Upper lobe of right lung (tissue), 1 donor: ENCODE data around the gene SPTLC3. TPM values are rescaled to one million over a fixed set of nuclear protein-coding genes. Genes with fewer than 3 reads are reported as not detected.

Source experiments
- ATAC-seq: fragments of 200-7000 bp; cut with Tn5 transposase; one replicate; pipeline ENCODE4 v1.9.1; 2020; ENCODE audit warnings: mild to moderate bottlenecking, moderate library complexity
- DNase-seq: peaks from one replicate; pipeline ENCODE4 v3.0.0-alpha.2; 2020
- H3K27ac ChIP-seq: fragments of 200-600 bp; one replicate; pipeline ENCODE4 v1.8.0; 2022
- H3K27me3 ChIP-seq: fragments of 200-600 bp; one replicate; pipeline ENCODE4 v1.8.0; 2022; ENCODE audit warnings: mild to moderate bottlenecking
- H3K36me3 ChIP-seq: fragments of 200-600 bp; one replicate; pipeline ENCODE4 v1.8.0; 2022
- H3K4me1 ChIP-seq: fragments of 200-600 bp; one replicate; pipeline ENCODE4 v1.8.0; 2022
- H3K4me3 ChIP-seq: fragments of 200-600 bp; one replicate; pipeline ENCODE4 v1.8.0; 2022; ENCODE audit warnings: mild to moderate bottlenecking
- H3K9me3 ChIP-seq: fragments of 200-600 bp; one replicate; pipeline ENCODE4 v1.8.0; 2022
- intact Hi-C: fragments of 100-400 bp; cut with DNase I; formaldehyde crosslinking; loops from one replicate; pipeline ENCODE4 v1.11.0; 2022
- total RNA-seq: library from RNA; stranded (reverse); fragmentation: NEBNext Ultra II Directional; extraction: Animal tissue kit (Norgen Biotek cat#: 25700); gene quantifications from one replicate; pipeline ENCODE4 v1.2.1, GENCODE V29; 2021
- TF ChIP-seq, protein P1 (sequence below): fragments of 200-600 bp; IDR thresholded peaks from one replicate; pipeline ENCODE4 v1.8.0; 2022; ENCODE audit warnings: antibody characterized with exemption
- donor health status: DM: no; HTN: yes; CAD: no; lungs with severe emphysema.

SPTLC3 gene
- total RNA-seq, 1 donor from 2014 or later, result 35.3 TPM

DNA sequence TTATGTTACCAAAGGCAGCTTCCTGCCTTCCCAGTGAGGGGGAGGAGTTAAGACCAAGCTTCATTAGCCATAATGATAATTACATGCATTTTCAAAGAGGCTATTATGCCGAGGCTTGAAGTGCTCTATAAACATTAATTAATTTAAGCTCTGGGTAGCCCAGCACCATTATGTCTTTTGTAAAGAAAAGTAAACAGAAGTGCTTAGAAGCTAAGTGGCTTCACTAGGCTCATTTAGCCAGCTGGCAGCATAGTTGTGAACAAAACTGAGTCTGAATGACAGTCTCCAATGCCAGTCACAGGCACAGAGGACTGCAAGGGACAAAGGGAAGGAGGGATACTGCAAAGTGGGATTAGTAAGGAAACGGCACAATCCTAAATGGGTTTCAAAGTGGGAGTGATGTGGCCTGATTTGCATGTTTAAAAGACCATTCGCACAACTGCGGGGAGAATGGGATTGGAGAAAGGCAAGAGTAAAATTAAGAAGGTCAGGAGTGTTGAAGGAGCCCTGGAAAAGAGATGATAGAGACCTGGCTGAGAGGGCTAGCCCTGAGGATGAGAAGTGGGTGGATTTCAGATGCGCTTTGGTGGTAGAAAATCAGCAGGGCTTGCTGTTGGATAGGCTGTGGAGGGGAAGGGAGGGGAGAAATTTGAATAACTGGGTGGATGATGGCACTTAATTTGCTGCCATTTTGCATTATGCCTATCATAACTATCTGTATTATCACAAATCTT is 192.2 kb downstream of the SPTLC3 start:
- no peaks in the 10 kb centered on the region for H3K9me3 ChIP-seq
- no peak overlapping the region for H3K27ac ChIP-seq
- intact Hi-C loops, result loop anchor here (10.0 kb wide), 1 partner anchor 46 kb away; no protein-coding TSS in a partner anchor
- no peaks in the 10 kb centered on the region for H3K36me3 ChIP-seq
- no peak overlapping the region for H3K4me3 ChIP-seq
- no peak for DNase-seq
- no peaks in the 10 kb centered on the region for H3K27me3 ChIP-seq
- TF ChIP-seq, protein P1, sequence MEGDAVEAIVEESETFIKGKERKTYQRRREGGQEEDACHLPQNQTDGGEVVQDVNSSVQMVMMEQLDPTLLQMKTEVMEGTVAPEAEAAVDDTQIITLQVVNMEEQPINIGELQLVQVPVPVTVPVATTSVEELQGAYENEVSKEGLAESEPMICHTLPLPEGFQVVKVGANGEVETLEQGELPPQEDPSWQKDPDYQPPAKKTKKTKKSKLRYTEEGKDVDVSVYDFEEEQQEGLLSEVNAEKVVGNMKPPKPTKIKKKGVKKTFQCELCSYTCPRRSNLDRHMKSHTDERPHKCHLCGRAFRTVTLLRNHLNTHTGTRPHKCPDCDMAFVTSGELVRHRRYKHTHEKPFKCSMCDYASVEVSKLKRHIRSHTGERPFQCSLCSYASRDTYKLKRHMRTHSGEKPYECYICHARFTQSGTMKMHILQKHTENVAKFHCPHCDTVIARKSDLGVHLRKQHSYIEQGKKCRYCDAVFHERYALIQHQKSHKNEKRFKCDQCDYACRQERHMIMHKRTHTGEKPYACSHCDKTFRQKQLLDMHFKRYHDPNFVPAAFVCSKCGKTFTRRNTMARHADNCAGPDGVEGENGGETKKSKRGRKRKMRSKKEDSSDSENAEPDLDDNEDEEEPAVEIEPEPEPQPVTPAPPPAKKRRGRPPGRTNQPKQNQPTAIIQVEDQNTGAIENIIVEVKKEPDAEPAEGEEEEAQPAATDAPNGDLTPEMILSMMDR, result no peak
- no peak for ATAC-seq
- H3K4me1 ChIP-seq, result no peaks in the 10 kb centered on the region

DNA sequence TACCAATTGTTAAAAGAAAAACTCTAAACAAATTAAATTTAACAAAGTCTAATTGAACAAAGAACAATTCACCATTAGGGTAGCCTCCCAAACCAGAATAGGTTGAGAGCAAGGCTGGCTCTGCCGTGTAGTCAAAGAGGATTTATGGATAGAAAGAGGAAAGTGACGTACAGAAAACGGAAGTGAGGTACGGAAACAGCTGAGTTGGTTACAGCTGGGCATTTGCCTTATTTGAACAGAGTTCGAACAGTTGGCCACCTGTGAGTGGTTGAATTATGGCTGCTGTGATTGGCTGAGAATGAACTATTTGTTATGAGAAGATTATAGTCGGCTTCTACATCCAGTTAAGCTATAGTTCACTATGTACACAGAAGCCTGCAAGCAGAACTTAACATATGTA is 193.8 kb downstream of the SPTLC3 start:
- H3K27ac ChIP-seq, result no peak overlapping the region
- H3K4me1 ChIP-seq, result no peaks in the 10 kb centered on the region
- intact Hi-C loops, result loop anchor here (10.0 kb wide), 1 partner anchor 48 kb away; no protein-coding TSS in a partner anchor
- DNase-seq (no peak), ATAC-seq (no peak)
- TF ChIP-seq, protein P1, result no peak
- H3K27me3 ChIP-seq, result no peaks in the 10 kb centered on the region
- no peak overlapping the region for H3K4me3 ChIP-seq
- H3K9me3 ChIP-seq, result no peaks in the 10 kb centered on the region
- H3K36me3 ChIP-seq, result no peaks in the 10 kb centered on the region

DNA sequence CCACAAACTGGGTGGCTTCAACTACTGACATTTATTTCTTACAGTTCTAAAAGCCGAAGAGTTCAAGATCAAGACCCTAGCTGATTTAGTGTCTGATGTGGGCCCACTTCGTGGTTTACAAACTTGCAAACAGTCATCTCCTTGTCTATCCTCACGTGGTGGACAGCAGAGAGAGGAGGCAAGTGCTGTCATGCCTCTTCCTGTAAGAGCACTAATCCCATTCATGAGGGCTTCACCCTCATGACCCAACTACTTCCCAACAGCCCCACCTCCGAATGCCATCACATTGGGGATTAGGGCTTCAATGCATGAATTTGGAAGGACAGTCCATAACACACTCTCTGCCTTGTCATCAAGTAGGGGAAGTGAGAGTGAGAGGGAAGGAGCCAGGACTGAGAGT is 196.7 kb downstream of the SPTLC3 start:
- H3K9me3 ChIP-seq, result no peaks in the 10 kb centered on the region
- TF ChIP-seq, protein P1, result no peak
- ATAC-seq (no peak), DNase-seq (no peak)
- H3K27me3 ChIP-seq, result no peaks in the 10 kb centered on the region
- no peak overlapping the region for H3K27ac ChIP-seq
- no peak overlapping the region for H3K4me3 ChIP-seq
- H3K4me1 ChIP-seq, result no peaks in the 10 kb centered on the region
- no peaks in the 10 kb centered on the region for H3K36me3 ChIP-seq
- intact Hi-C loops, result loop anchor here (10.0 kb wide), 1 partner anchor 51 kb away; no protein-coding TSS in a partner anchor

DNA sequence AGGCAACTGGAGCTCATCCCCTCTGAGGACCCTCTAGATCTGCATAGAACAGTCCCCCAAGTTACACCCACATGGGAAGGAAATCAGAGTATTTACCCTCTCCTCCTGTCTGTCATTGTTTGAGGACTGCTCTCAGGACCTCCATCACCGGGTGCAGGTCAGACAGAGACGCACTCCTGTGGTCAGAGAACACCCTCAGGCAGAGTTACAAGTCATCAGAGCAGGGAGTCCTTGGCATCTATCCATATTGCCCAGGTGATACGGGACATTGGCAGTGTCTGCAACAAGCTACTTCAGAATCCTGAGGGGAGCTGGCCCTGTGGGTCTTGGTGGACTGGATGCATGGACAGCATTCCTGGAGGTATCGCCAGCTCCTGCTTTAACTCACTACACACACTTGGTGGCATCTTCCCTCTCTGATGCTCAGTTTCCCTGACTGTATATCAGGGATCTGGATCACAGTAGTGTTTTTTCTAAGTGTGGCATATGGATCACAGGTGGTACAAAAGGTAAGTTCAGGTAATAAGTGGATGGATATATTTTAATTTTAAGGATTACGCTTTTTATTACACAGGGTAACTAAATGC is 197.2 kb downstream of the SPTLC3 start:
- Histone ChIP-seq H3K9me3 (no peaks in the 10 kb centered on the region), H3K27me3 (no peaks in the 10 kb centered on the region), H3K4me1 (no peaks in the 10 kb centered on the region), H3K4me3 (no peak overlapping the region), H3K36me3 (no peaks in the 10 kb centered on the region), H3K27ac (no peak overlapping the region)
- intact Hi-C loops, result loop anchor here (10.0 kb wide), 1 partner anchor 51 kb away; no protein-coding TSS in a partner anchor
- DNase-seq, result no peak
- TF ChIP-seq, protein P1, result no peak
- no peak for ATAC-seq

DNA sequence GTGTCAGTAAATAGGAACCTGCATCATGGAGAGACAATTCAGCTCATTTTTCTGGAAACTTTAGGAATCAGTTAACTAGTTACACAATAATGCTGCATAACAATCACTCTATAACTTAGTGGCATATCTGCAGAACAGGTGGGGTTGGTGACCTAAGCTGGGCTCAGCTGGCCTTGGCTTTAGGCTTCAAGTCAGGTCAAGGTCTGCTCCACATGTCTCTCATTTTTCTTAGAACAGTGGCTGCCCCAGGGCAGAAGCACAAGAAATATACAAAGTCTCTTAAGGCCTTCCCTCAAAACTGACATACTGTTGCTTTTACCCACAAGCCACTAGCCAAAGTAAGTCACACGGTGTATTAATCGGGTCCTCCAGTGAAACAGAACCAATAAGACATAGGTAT is 198.2 kb downstream of the SPTLC3 start:
- Histone ChIP-seq H3K27me3 (no peaks in the 10 kb centered on the region), H3K4me1 (no peaks in the 10 kb centered on the region), H3K4me3 (no peak overlapping the region), H3K9me3 (no peaks in the 10 kb centered on the region), H3K36me3 (no peaks in the 10 kb centered on the region), H3K27ac (no peak overlapping the region)
- ATAC-seq (no peak), DNase-seq (no peak)
- TF ChIP-seq, protein P1, result no peak
- intact Hi-C loops, result loop anchor here (10.0 kb wide), 1 partner anchor 52 kb away; no protein-coding TSS in a partner anchor
